Measurements from ENCODE around the gene TOX3.
A peak's percentile ranks its signal among the peaks of the same experiment; 100 is the strongest.

Gene TOX3

DNA sequence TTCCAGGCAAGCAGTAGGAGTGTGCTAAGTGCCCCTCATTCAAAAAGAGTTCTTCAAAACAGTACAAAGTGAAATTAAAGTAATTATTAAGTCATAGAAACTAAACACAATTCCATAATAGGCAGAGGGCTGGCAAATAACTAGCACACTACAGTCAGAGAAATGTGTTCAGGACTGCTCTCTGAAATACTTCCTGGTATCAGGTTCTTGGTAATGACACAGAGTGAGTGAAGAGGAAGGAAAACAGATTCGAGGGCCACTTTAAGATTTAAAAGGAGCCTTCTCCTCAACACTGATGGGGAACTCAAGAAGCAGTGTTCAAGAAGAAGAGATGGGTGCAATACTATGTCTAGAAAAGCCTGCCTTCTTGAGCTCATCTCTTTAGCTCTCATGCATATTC is 139.2 kb downstream of the TOX3 start:
- Histone ChIP-seq H3K27me3 (replicated peaks; ENCODE audit: control insufficient read depth, insufficient read depth, low read length) (no peaks in the 10 kb centered on the region), H3K9me3 (ENCODE audit: control insufficient read depth, low read length) (no peaks in the 10 kb centered on the region), H3K9ac (ENCODE audit: low read length) (peak overlapping the region; percentile 27), H3K4me3 (ENCODE audit: low read length) (no peak overlapping the region), H3K36me3 (ENCODE audit: control insufficient read depth, insufficient read depth, low read length, severe bottlenecking) (no peaks in the 10 kb centered on the region), H3K4me1 (ENCODE audit: control insufficient read depth, insufficient read depth, low read length) (peaks cover 21% of the 10 kb centered on the region)
- no peak for DNase-seq (ENCODE audit: low read depth)

DNA sequence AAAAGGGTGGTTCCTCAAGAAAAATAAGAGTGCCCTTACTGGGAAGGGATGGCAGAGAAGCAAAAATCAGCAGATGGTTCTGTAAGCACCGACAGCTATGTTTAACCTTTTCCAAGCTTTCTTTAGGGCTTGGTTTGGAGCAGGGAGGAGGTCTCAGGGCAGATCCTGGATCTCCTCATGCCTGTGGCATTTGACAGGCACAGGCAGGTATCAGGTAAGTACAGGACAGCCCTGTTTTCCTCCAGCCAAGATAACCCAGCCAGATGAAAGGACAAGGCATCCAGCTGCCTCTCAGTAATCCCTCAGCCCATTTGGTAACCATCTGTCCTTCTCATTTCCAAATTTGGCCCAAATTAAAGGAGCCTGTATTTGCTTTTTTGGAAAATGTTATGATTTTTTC is 141.5 kb downstream of the TOX3 start:
- no peaks in the 10 kb centered on the region for H3K36me3 ChIP-seq (ENCODE audit: control insufficient read depth, insufficient read depth, low read length, severe bottlenecking)
- no peak overlapping the region for H3K9ac ChIP-seq (ENCODE audit: low read length)
- H3K4me1 ChIP-seq (ENCODE audit: control insufficient read depth, insufficient read depth, low read length): peaks cover 21% of the 10 kb centered on the region
- H3K27me3 ChIP-seq (replicated peaks; ENCODE audit: control insufficient read depth, insufficient read depth, low read length): no peaks in the 10 kb centered on the region
- no peak overlapping the region for H3K4me3 ChIP-seq (ENCODE audit: low read length)
- no peaks in the 10 kb centered on the region for H3K9me3 ChIP-seq (ENCODE audit: control insufficient read depth, low read length)
- DNase-seq (ENCODE audit: low read depth): no peak

DNA sequence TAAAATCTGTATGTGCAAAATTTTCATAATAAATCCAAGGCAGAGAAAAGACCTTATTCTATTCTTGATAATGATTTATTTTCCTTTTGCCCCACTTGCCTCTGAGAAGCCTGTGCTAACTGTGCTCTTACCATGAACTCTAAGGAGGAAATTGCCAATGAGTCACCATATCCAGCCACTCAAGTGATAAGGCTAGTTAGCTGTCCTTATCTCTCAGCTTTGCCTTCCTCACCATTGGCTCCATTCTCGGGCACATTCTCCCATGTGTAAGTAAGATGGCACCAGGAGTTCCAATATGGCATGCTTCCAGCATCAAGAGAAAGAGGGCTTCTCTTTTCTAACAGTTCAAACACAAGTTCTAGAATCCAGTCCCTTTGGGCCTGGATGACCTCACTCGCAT is 142.4 kb downstream of the TOX3 start:
- no peaks in the 10 kb centered on the region for H3K27me3 ChIP-seq (replicated peaks; ENCODE audit: control insufficient read depth, insufficient read depth, low read length)

DNA sequence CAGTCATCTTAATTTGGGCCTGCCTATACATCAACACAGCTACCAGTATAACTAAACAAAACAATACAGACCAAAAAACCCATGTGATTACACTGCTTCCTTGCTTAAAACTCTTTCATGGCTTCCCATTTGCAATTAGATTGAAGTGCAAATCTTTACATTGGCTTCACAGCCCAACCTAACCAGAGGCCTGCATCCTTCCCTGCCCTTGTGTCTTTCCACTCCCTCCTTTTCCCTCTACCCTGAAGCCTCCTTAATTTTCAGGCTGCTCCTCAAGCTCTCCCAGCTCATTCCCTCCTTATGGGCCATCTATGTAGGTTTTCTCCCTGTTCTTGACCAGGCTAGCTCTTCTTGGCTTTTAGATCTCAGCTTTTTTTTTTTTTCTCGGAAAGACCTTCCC is 147.8 kb downstream of the TOX3 start:
- DNase-seq (ENCODE audit: low read depth): no peak
- H3K27me3 ChIP-seq (replicated peaks; ENCODE audit: control insufficient read depth, insufficient read depth, low read length): no peaks in the 10 kb centered on the region
- no peak overlapping the region for H3K9ac ChIP-seq (ENCODE audit: low read length)
- H3K36me3 ChIP-seq (ENCODE audit: control insufficient read depth, insufficient read depth, low read length, severe bottlenecking): no peaks in the 10 kb centered on the region
- H3K4me3 ChIP-seq (ENCODE audit: low read length): no peak overlapping the region
- no peaks in the 10 kb centered on the region for H3K4me1 ChIP-seq (ENCODE audit: control insufficient read depth, insufficient read depth, low read length)
- peaks cover 3% of the 10 kb centered on the region for H3K9me3 ChIP-seq (ENCODE audit: control insufficient read depth, low read length)

More for the DNA sequence above, 142.4 kb downstream of the TOX3 start:
- Histone ChIP-seq H3K9ac (ENCODE audit: low read length) (no peak overlapping the region), H3K4me3 (ENCODE audit: low read length) (no peak overlapping the region), H3K9me3 (ENCODE audit: control insufficient read depth, low read length) (no peaks in the 10 kb centered on the region), H3K4me1 (ENCODE audit: control insufficient read depth, insufficient read depth, low read length) (peaks cover 21% of the 10 kb centered on the region), H3K36me3 (ENCODE audit: control insufficient read depth, insufficient read depth, low read length, severe bottlenecking) (no peaks in the 10 kb centered on the region)
- DNase-seq (ENCODE audit: low read depth): no peak

DNA sequence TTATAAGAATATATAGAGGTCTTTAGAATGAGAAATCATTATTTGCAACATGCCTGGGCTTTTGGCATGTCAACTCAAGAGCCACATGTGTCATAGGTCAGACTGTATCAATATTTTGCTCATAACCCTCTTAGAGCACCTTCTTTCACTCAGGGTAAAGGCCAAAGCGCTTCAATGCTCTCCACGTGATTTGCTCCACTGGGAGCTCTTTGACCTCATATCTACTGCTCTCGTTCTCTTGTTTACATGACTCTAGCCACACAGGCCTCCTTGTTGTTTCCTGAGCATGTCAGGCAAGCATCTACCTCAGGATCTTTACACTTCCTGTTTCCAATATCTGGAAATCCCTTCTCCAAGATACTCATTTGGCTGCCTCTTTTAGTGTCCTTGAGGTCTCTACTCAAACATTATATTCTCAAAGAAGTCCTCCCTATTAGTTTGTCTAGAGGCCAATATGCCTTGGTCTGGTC is 148.4 kb downstream of the TOX3 start:
- no peak overlapping the region for H3K4me3 ChIP-seq (ENCODE audit: low read length)
- no peaks in the 10 kb centered on the region for H3K27me3 ChIP-seq (replicated peaks; ENCODE audit: control insufficient read depth, insufficient read depth, low read length)
- H3K9me3 ChIP-seq (ENCODE audit: control insufficient read depth, low read length): peaks cover 3% of the 10 kb centered on the region
- no peaks in the 10 kb centered on the region for H3K36me3 ChIP-seq (ENCODE audit: control insufficient read depth, insufficient read depth, low read length, severe bottlenecking)
- H3K4me1 ChIP-seq (ENCODE audit: control insufficient read depth, insufficient read depth, low read length): no peaks in the 10 kb centered on the region
- DNase-seq (ENCODE audit: low read depth): no peak
- H3K9ac ChIP-seq (ENCODE audit: low read length): no peak overlapping the region

DNA sequence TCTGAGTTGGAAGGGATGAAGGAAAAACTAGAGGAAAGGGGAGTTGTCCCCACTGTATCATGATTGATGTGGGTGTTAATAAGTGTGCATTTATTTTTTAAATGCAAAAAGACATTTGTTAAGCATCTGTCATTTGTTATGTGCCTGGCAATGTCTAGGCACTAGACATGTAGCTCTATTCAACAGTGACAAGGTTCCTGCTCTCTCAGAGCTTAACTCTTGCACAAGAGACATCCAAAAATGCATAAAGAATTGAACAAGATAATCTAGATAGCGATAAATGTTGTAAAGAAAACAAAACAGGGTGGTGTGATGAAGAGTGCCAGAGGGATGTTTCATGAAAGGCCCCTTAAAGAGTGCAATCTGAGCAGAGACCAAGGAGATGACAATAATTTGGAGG is 148.9 kb downstream of the TOX3 start:
- no peaks in the 10 kb centered on the region for H3K27me3 ChIP-seq (replicated peaks; ENCODE audit: control insufficient read depth, insufficient read depth, low read length)
- no peaks in the 10 kb centered on the region for H3K36me3 ChIP-seq (ENCODE audit: control insufficient read depth, insufficient read depth, low read length, severe bottlenecking)
- H3K9ac ChIP-seq (ENCODE audit: low read length): no peak overlapping the region
- no peaks in the 10 kb centered on the region for H3K4me1 ChIP-seq (ENCODE audit: control insufficient read depth, insufficient read depth, low read length)
- H3K9me3 ChIP-seq (ENCODE audit: control insufficient read depth, low read length): peaks cover 3% of the 10 kb centered on the region
- H3K4me3 ChIP-seq (ENCODE audit: low read length): no peak overlapping the region
- no peak for DNase-seq (ENCODE audit: low read depth)

DNA sequence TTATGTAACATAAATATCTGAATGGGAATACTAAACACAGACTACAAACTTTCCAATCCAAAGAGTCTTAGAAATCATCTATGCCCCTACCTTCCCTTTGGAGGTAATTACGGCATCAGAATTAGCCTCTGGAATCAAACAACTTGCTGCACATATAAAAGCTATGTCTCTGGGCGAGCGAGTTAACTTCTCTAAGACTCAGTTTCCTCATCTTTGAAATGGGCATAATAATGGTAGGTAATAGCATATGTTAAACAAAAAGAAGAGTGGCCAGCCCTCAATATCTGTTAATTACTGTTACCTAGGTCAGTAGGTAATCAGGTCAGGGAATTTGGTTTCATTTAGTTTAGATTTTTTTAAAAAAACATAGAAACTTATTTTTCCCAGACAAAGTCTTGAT is 153.5 kb downstream of the TOX3 start:
- Histone ChIP-seq H3K4me1 (ENCODE audit: control insufficient read depth, insufficient read depth, low read length) (no peaks in the 10 kb centered on the region), H3K27me3 (replicated peaks; ENCODE audit: control insufficient read depth, insufficient read depth, low read length) (no peaks in the 10 kb centered on the region), H3K4me3 (ENCODE audit: low read length) (no peak overlapping the region), H3K9ac (ENCODE audit: low read length) (no peak overlapping the region), H3K36me3 (ENCODE audit: control insufficient read depth, insufficient read depth, low read length, severe bottlenecking) (no peaks in the 10 kb centered on the region), H3K9me3 (ENCODE audit: control insufficient read depth, low read length) (peaks cover 3% of the 10 kb centered on the region)
- no peak for DNase-seq (ENCODE audit: low read depth)

DNA sequence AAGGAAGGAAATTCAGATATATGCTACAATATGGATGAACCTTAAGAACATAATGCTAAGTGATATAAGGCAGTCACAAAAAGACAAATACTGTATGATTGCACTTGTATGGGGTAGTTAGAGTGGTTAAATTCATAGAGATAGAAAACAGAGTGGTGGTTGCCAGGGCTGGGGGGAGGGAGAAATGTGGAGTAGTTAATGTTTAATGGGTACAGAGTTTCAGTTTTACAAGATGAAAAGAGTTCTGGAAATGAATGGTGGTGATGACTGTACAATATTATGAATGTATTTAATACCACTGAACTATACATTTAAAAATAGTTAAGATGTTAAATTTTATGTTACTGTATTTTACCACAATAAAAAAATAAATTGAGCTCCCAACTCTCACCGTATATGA is 157.9 kb downstream of the TOX3 start:
- Histone ChIP-seq H3K27me3 (replicated peaks; ENCODE audit: control insufficient read depth, insufficient read depth, low read length) (no peaks in the 10 kb centered on the region), H3K4me3 (ENCODE audit: low read length) (no peak overlapping the region), H3K4me1 (ENCODE audit: control insufficient read depth, insufficient read depth, low read length) (no peaks in the 10 kb centered on the region), H3K36me3 (ENCODE audit: control insufficient read depth, insufficient read depth, low read length, severe bottlenecking) (no peaks in the 10 kb centered on the region), H3K9me3 (ENCODE audit: control insufficient read depth, low read length) (no peaks in the 10 kb centered on the region), H3K9ac (ENCODE audit: low read length) (no peak overlapping the region)
- DNase-seq (ENCODE audit: low read depth): no peak

All from adipocyte (in vitro differentiated cells).